GM19035 (cell line): ENCODE data around the gene NDEL1.

Experiments
- ATAC-seq: cut with Tn5 transposase; IDR thresholded peaks from one replicate; pipeline ENCODE4 v1.9.1; 2021; ENCODE audit not compliant: unreplicated experiment

NDEL1 gene

DNA sequence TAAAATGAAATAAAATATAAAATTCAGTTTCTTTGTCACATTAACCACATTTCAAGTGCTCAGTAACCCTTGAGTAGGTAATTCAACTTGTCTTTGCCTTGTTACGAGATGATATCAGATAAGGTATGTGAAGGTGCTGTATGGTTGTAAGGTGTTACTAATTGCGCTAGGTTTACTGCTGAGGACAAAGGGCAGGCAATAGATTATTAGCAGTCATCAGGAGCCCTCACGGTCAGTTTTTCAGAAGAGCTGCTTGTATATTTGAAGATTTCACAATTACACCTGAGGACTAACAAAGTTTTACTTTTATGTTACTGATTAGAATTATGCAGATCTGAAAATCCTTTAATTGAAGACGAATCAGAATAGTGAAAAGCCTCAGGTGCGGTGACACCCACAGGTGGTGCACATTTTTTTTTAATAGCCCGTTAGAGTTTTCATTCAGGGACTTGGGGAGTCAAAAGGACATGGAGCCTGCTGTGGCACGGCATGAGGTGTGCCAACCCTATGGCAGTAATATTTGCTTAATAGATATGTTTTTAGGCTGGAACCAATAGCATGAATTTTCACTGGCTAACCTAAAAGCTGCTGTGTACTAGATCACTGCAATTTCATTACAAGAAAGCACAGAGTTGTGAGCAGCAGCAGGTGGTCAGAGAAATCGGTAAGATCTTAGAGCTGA, 16.4 kb downstream of the NDEL1 start:
- ATAC-seq, result no peak

DNA sequence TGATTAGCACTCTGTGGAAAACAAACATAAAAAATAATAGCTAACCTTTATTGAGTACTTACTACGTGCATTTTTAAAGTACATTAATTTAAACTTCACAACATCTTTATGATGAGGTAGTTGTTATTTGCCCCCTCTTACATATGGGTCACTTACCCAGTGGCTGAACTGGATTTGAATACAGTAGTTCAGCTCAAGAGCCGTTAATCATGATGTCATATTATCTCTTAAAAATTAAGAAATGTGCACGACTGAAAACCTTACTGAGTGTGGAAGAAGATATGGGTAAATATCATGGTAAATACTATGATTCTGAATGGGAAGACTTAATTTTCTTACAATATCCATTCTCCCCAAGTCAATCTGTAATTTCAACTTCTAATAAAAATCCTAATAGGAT, 17.6 kb downstream of the NDEL1 start:
- no peak for ATAC-seq

- no peak for ATAC-seq
These were observed 20.1 kb downstream of the NDEL1 start for GRCh38 chr17:8455665-8456209.

DNA sequence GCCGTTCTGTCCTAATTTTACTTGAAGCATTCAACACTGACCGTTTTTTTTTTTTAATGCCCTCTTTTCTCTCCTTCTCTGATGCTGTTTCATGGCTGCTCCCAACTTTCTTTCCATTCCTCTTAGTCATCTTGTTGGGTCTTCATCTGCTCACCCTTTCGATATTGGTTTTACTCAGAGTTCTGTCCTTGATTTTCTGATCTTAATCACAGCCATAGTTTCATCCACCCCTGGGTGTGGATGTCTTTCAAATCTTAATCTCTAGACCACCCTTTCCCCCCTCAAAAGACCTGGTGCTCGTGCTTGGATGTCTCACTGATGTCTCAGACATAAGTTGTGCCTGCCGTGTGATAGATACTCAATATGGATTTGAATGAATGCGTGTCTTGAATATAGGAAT, 22.4 kb downstream of the NDEL1 start:
- ATAC-seq, result no peak

- no peak for ATAC-seq
These were observed 23.4 kb downstream of the NDEL1 start for GRCh38 chr17:8459107-8459506.

DNA sequence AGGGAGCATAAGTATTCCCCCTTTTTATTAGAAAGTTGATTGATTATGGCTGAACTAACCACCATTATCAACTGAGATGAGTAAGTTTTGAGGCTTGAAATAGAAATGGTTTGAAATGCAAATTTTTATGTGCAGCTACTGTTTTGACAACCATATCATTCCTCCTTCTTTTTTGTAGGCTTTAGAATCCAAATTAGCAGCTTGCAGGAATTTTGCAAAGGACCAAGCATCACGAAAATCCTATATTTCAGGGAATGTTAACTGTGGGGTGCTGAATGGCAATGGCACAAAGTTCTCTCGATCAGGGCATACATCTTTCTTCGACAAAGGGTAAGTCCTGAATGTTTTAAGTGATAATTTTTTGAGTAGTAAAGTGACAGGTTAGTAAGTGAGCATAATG, 24.1 kb downstream of the NDEL1 start:
- no peak for ATAC-seq

GRCh38 chr17:8462564-8462963, 26.9 kb downstream of the NDEL1 start:
- no peak for ATAC-seq

DNA sequence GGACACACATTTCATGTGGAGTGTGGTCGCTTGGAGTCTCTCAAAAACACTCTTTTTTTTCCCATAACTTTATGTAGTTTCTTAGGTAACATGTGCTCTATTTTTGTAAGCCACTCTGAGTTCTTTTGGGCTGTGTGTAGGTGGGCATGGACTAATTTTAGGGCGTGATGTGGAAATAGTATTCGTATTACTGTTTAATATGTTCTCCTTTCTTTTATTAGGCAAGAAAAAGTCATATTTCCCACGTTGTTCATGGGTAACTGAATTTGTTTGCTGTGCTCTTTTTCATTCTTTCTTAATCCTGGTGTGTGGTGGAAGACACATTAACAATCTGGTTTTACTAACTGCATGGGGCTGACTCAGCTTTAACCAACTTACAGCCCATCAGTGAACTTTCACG, 27.4 kb downstream of the NDEL1 start:
- no peak for ATAC-seq

DNA sequence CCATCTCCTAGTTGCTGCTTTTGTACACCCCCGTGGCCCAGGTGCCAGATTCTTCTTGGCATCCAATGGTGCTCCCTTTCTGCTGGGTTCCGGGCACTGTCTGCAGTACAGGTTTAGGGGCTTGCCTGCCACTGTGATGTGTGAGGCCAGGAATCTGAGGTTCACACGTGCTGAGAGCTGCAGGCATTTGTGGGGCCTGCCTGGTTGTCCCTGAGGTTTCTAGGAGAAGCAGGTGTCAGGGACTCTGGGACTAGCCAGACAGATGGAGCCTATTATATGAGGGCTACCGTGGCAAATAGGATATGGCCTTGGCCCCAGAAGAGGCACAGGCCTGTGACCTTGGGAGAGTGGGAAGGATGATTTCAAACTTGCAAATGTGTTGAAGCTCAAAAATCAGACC, 29.3 kb downstream of the NDEL1 start:
- ATAC-seq, result no peak

DNA sequence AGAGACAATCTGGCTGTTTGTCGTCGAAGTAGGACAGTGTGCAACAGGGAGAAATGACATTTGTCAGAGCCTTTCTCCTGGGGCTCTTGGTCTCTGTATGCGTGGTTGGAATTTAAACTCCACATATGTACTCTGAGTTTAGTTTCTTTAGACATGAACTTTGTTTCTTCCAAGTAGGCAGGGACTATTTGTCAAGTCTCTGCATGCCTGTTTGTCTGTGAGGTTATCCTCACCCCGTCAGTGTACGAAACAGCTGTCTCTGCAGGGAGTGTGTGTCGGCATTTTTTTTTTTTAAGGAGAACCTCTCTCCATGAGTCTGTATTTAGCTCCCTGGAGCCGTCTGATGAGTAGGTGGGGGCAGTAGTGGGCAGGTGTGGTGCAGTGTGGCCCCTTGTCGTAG, 29.7 kb downstream of the NDEL1 start:
- no peak for ATAC-seq

DNA sequence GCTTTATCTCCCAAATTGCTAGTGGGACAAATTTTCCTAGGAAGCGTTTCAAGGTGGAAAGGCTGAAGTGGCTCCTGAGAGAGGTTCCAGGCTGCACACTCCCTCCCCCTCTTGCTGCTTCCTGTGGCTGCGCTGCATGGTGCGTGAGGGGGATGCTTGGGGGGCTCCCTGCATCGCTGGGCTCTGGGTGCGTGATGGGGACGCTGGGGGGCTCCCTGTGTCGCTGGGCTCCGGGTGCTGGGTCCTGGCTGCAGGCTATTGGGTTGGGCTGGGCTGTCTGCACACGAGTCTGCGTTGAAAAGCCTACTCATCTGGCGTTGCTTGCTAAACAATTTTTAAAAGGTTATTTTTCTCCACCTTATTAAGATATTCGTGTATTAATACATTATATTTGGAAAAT, 30.1 kb downstream of the NDEL1 start:
- ATAC-seq, result no peak

DNA sequence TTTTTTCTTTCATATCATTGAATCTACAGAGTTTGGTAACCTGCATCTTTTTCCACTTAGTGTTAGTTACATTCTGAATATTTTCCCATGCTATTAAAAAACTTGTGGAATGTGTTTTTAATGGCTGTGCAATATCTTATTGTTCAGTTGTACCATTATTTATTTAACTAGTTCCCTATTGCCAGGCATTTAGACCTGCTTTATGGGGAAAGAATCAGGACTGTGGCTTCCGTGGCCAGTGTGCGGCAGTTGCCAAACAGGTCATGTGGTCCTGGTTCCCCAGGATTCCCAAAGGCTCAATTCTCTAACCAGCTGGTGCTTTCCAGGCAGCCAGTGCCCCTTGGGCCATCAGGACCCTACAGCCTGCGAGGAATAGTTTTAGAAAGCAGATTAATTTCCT, 30.8 kb downstream of the NDEL1 start:
- ATAC-seq, result no peak

DNA sequence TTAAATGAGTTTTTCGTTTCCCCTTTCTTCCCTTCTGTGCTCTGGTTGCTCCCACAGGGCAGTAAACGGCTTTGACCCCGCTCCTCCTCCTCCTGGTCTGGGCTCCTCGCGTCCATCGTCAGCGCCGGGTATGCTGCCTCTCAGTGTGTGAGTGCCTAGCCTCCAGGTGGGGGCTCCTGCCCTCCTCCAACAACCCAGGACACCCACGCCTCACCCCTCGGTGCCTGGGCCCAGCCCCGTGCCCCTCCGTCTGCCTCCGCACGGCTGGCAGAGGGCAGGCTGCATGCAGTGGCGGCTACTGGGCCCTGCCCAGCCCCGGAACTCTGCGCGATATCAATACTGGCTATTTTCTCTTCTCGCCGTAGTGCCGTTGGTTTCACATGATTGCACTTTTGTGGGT, 31.2 kb downstream of the NDEL1 start:
- no peak for ATAC-seq

GRCh38 chr17:8467527-8467926, 31.8 kb downstream of the NDEL1 start:
- ATAC-seq, result no peak

DNA sequence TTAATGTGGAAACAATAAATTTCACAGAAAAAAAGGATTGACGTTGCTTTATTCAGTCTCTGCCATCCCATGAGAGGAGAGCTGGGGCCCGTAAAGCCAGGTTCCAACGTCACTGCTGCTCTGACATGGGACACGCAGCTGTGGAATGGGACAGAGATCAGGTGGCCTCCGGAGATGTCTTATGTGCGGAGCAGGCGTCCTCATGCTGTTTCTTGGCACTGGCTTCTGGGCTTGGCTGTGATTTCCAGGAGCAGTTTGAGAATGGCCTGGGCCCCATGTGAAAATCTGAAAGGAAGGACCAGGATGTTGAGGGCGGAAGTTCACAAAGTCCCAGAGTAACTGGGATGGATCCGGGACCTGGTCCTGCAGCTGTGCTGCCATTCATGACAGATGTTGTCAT, 32.4 kb downstream of the NDEL1 start:
- no peak for ATAC-seq

- no peak for ATAC-seq
These were observed 33.3 kb downstream of the NDEL1 start for GRCh38 chr17:8468980-8469379.

GRCh38 chr17:8469964-8470363, 34.3 kb downstream of the NDEL1 start:
- no peak for ATAC-seq

DNA sequence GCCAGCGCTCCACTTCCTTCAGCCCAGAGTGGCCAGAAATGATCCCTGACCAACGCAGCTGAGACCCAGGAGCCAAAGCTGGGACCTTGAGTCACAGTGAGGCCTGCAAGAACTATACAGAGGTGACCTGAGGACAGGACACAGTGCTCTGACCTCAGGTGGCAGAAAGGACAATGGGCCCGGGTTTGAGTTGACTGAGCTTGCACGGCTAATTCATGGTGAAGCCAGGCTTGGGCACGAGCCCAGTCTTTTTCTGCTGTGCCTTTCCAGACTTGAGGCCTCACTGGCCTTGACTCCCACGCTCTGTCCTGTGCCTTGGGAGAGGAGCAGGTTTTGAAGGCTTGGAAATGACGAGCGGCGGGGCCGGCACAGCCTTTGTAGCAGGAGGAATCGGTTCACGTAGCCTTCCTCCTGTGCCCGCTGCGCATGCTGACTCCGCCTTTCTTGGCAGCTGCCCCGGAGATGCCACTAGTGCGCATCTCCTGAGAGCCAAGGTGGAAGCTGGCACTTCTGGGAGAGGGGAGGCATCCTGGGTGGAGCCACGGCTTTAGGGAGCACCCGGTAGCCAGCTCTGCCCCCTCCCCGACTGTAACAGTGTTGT, 34.9 kb downstream of the NDEL1 start:
- no peak for ATAC-seq

DNA sequence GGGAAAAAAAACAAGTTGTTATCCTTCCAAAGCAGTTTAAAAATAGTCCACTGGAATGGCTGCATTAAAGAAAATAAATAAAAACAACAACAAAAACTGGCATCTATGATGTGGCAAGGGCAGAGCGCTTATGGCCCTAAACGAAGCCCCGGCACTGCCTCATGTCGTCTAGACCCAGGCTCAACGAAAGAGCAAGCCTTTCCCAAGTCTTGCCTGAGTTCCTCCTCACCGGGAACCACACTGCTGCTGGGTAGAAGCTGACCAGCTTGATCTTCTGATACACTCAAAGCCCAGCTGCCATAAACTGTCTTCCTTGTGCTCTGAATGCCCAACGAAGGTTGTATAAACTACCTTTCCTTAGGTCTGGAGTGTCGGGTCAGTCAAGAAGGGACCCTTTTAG, 37.0 kb downstream of the NDEL1 start:
- ATAC-seq, result no peak

DNA sequence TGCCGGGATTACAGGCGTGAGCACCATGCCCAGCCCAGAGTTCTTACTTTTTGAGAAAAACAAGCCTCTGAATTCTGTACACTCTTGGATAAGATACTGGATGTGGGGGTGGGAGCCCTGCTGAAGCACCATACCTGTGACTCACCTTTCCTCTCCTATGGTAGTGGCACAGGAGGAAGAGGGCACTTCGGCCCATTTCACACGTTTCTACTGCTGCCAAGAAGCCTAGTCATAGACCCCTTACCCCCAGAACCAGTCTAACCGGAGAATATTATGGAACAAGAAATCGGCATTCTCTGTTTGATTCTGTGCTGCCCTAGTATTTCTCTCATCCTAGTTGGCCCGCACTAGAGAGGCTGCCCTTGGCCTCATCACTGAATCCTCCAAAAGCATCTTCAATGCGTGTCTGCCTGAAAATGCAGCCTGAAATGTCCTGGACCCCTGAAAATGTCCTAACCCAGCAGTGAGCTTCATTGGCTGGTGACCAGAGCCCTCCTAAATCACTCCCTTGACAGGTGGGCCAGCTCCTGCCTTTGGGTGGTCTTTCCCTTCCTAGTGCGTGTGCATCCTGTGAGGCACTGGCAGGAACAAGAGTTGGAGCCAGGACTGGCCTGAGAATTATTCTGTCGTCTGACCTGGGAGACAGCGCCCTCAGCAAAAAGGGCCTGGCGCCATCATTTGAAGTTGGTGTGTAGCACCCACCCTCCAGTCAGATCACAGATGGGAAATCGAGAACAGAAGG, 37.9 kb downstream of the NDEL1 start:
- no peak for ATAC-seq

DNA sequence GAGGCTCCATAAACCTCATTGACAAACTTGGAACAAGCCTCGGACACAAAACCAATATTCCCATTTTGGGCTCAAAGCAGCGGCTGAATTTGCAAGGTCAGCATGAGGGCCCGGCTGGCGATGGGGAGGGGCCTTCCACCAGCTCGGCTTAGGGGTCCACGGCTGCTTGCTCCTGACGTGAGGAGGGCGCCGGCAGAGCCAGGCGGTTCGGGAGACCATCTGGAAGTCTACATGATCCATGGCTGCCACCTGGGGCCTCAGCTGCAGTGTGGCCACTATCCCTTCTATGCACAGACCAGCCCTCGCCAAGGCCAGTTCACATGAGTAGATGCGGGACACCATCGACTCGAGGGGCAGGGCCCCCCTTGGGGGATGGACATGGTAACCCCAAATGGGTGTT, 39.1 kb downstream of the NDEL1 start:
- ATAC-seq, result no peak

DNA sequence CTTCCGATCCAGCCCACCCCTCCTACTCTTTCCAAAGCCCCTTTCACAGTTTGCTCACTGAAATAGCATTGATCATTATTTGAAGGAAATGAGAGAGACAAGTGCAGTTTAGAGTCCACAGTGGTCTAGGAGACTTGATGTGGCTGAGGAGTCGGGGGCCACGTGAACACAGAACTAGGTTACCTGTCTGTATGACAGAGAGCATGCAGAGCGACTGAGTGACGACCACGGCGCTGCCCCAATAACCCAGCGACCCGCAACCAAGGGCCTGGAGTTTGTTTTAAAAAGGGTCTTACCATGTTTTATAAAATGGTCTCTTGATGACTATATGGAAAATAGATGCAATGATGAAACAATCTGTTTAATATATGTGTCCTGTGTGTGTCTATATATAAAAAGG, 39.5 kb downstream of the NDEL1 start:
- no peak for ATAC-seq
